HG02973 (cell line): ENCODE measurements around the gene UHRF1.
"Not testable (repeated sequence)": the region's sequence is repeated elsewhere in the genome, so short reads cannot be mapped to it uniquely, and the experiment has no call there.

ENCODE experiments used
- ATAC-seq: cut with Tn5 transposase; IDR thresholded peaks from one replicate; pipeline ENCODE4 v1.9.1; 2021; ENCODE audit warnings: moderate library complexity; ENCODE audit not compliant: unreplicated experiment

The UHRF1 gene

GRCh38 chr19:4909156-4909896 lies at the start of gene UHRF1:
Gene UHRF1, plus strand, starts transcription at chr19:4909501. Its CDS starts 1,385 bp downstream, at chr19:4910886.
- no peak for ATAC-seq

DNA sequence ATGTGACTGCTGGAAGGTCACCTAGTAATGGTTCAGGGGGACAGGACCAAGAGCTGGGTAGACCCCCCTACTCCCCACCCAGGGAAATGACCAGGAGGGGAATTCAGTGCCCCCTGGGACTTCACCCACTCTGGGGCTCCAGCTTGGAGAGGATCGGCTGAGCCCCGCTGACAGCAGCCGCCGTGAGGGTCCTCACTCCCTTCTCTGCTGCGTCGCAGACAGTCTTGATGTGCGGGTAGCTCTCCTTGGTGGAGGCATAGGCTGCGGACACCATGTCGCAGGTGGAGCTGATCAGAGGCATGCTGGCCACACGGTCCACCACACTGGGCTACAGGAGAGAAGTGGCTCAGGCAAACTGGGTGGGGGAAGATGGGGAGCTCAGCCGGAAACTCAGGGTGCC lies 49.6 kb upstream of the UHRF1 start:
- no peak for ATAC-seq

GRCh38 chr19:4861147-4861546 lies 48.2 kb upstream of the UHRF1 start:
- no peak for ATAC-seq

- no peak for ATAC-seq
Observed at GRCh38 chr19:4866595-4867424, 42.5 kb upstream of the UHRF1 start.

DNA sequence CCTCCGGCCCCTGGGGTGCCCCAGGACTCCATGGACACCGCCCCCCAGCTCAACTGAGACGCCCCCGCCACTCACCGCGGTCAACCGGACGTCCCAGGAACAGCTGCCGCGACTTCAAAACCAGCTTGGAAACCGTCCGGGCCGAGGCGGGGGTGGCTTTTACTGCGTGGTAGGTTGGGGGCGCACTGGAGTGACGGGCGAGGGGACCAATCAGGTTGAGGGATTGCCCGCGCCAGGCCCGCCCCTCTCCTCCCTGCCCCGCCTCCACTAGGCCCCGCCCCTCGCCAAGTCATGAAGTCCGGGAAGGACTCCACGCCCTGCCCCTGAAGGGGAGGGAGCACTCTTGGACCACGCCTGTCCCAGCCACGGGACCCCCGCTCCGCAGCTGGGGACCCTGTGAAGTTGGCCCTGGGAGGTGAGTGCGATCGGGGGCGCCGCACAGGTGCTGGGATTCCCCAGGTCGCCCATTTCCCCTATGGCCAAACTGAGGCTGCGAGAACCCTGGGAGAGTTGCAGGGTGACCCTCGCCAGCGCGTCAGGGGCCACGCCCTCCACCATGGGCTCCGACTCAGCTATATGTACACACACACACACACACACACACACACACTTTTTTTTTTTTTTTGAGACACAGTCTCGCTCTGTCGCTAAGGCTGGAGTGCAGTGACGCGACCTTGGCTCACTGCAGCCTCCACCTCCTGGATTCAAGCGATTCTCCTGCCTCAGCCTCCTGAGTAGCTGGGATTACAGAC lies 41.6 kb upstream of the UHRF1 start, which contains the start of gene PLIN3:
Gene PLIN3, minus strand, starts transcription at position 134 of the 752 bp plus-strand sequence. CDS start 6,273 bp downstream, outside the sequence.
- peak; percentile 55 for ATAC-seq

GRCh38 chr19:4868286-4868834 lies 40.9 kb upstream of the UHRF1 start:
- ATAC-seq, result no peak

- ATAC-seq, result no peak
Observed at GRCh38 chr19:4870025-4870700, 39.1 kb upstream of the UHRF1 start.

DNA sequence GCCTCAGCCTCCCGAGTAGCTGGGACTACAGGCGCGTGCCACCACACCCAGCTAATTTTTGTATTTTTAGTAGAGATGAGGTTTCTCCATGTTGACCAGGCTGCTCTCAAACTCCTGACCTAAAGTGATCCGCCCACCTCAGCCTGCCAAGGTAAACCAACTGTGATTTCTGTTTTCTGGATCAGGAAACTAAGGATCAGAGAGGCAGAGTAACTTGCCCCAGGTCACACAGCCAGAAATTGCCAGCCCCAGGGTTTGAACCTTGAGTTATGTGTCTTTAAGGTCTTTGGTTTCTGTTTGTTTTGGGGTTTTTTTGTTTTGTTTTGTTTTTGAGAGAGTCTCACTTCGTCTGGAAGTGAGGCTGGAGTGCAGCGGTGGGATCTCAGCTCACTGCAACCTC lies 37.6 kb upstream of the UHRF1 start:
- ATAC-seq, result no peak

DNA sequence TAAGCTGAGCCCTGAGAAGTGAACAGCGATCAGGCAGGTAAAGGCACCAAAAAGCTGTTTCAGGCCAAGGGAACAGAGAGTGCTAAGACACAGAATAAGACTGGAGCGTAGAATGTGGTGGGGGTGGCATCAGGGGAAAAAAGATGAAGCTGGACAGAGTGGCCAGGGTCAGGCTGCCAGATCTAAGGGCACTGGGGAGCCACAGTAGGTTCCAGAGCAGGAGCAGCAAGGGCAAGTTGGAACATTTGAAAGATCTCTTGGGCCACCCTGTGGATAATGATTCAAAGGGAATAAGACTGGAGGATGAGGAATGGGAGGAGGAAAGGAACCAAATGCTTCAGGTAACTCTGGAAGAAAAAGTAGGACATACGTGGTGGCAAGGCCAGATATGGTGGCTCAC lies 35.4 kb upstream of the UHRF1 start:
- no peak for ATAC-seq

- no peak for ATAC-seq
Observed at GRCh38 chr19:4877753-4878490, 31.4 kb upstream of the UHRF1 start.

DNA sequence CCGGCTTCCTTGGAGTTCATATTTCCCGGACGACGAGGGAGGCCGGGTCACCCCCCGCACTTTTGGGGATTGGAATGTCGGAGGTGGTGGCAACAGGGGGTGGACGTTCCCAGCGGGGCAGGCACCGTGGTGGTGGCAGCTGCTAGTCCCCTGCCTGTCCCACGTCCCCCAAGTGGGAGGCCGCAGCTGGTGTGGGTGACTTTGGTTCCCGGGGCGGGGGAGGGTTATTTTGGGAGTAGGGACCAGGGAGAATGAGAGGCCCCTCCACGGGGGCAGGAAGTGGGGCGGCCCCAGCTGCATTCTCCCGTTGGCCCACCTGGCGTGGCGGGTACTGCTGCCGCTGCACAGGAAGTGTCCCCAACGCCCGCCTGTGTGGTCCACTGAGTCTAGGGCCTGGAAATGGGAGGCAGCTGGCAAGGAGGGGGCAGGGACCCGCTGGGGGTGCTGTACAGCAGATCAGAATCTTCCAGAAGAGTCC lies 30.8 kb upstream of the UHRF1 start:
- no peak for ATAC-seq

- ATAC-seq, result no peak
Observed at GRCh38 chr19:4879041-4879440, 30.3 kb upstream of the UHRF1 start.

DNA sequence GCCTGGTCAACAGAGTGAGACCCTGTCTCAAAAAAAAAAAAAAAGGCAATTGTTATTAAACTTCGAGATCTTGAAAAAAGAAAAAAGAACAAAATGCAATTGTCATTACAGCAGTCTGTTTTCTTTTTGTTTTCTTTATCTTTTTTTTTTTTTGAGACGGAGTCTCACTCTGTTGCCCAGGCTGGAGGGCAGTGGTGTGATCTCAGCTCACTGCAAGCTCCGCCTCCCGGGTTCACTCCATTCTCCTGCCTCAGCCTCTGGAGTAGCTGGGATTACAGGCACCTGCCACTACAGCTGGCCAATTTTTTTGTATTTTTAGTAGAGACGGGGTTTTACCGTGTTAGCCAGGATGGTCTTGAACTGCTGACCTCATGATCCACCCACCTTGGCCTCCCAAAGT lies 26.4 kb upstream of the UHRF1 start:
- not testable (repeated sequence) for ATAC-seq

DNA sequence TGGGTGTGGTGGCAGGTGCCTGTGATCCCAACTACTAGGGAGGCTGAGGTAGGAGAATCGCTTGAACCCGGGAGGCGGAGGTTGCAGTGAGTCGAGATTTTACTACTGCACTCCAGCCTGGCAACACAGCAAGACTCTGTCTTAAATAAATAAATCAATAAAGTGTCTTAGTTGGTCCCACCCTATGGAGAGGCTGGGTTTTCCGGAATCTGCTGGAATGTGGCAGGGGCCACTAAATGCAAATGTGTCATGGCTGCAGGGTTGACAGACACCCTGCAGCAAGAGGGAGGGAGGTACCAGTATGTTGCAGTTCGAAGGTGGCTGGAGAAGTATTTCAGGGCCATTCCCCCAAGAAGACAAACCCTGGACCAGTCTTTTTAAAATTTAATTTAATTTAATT lies 24.3 kb upstream of the UHRF1 start:
- not testable (repeated sequence) for ATAC-seq

DNA sequence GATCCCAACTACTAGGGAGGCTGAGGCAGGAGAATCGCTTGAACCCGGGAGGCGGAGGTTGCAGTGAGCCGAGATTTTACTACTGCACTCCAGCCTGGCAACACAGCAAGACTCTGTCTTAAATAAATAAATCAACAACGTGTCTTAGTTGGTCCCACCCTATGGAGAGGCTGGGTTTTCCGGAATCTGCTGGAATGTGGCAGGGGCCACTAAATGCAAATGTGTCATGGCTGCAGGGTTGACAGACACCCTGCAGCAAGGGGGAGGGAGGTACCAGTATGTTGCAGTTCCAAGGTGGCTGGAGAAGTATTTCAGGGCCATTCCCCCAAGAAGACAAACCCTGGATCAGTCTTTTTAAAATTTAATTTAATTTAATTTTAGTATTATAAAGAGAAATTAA lies 21.5 kb upstream of the UHRF1 start:
- not testable (repeated sequence) for ATAC-seq

DNA sequence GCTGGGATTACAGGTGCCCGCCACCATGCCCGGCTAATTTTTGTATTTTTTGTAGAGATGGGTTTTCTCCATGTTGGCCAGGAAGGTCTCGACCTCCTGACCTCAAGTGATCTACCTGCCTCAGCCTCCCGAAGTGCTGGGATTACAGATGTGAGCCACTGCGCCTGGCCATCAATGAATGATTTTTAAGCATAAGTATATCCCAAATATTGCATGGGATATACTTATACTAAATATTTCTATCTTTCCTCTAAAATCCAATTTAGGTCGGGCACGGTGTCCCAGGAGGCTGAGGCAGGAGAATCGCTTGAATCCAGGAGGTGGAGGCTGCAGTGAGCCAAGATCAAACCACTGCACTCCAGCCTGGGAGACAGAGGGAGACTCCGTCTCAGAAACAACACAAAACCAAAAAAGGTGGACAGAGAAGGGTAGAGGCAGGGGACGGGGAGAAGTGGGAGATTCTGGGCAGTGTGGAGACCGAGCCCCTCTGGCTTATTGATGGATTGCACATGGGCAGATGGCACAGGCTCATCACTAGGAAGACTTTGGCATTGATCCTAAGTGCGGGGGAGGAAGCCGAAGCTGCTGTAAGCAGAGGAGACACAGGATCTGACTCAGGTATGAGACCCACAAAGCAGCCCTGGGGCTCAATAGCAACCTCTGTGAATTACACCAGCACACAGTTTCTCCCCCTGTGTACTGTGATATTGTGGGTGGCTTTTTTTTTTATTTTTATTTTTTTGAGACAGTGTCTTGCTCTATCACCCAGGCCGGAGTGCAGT lies 20.1 kb upstream of the UHRF1 start:
- ATAC-seq, result no peak

DNA sequence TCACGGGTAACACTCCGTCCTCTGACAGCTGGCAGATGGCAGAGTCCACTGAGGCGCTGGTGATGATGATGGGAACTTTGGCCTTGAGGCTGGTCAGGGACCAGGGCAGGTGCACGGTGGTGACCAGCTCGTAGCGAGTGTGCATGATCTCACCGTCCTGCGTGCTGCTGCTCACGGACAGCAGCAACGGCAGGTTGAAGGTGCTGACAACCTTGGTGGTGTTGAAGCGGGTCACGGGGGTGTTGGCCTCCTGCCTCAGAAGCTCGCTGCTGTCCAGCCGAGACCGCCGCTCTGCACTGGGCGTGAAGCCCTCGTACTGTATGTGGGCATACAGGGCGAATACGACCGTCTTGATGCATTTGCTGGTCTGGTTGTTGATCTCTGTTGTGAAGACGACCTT lies 18.2 kb upstream of the UHRF1 start:
- ATAC-seq, result no peak

DNA sequence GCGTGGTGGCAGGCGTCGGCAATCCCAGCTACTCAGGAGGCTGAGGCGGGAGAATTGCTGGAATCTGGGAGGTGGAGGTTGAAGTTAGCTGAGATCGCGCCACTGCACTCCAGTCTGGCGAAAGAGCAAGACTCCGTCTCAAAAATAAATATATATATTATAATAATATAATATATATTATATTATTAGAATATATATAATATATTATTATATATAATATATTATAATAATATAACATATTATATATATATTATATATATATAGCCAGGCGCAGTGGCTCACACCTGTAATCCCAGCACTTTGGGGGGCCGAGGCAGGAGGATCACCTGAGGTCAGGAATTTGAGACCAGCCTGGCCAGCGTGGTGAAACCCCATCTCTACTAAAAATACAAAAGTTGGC lies 16.3 kb upstream of the UHRF1 start:
- not testable (repeated sequence) for ATAC-seq

GRCh38 chr19:4896372-4896771 lies 12.9 kb upstream of the UHRF1 start:
- ATAC-seq, result no peak
